ENCODE results near the gene KRTAP12-4. TPM values are rescaled to one million over a fixed set of nuclear protein-coding genes. Genes with fewer than 3 reads are reported as not detected.
"Not testable (repeated sequence)": the region's sequence is repeated elsewhere in the genome, so short reads cannot be mapped to it uniquely, and the experiment has no call there.

KRTAP12-4 gene
- total RNA-seq, 1 experiment from 2014 or later = not detected

DNA sequence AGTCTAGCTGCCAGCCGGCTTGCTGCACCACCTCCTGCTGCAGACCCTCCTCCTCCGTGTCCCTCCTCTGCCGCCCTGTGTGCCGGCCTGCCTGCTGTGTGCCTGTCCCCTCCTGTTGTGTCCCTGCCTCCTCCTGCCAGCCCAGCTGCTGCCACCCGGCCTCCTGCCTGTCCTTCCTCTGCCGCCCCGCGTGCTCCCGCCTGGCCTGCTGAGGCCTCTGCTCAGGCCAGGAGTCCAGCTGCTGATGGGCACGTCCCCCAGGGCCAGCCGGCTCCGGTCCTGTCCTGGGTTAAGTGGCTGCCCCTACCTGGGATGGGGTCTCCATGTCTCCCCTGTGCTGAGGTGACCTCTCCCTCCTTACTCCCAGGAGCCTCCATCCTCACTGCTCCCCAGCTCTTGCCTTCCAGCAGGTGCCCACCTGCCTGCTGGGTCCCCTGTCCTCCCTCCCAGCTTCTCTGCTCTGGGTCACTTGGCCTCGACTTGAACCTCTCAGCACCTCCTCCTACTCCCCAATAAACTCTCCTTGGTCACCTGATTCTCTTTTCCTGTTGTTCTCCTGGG is 41.7 kb downstream of the KRTAP12-4 start:
- intact Hi-C loops (cut with micrococcal nuclease) = no loop called here
- TF ChIP-seq CTCF (IDR thresholded peaks at IDR 0.05; ENCODE audit: unreplicated experiment) = no peak
- no TSS peak for BruUV-seq (replicated peaks)

GRCh38 chr21:44612029-44612486 is 42.4 kb downstream of the KRTAP12-4 start, which contains the start of gene KRTAP10-8:
KRTAP10-8 (plus strand) TSS chr21:44612079; CDS start chr21:44612101, 22 bp downstream.
- ChIA-PET CTCF (no interaction called here), POLR2A (no interaction called here)
- intact Hi-C loops (cut with micrococcal nuclease) = no loop called here
- DNase-seq (ENCODE audit: unreplicated experiment) = no peak
- peaks cover 8% of the 10 kb centered on the region for H3K4me1 Mint-ChIP-seq (ENCODE audit: insufficient read depth, unreplicated experiment)
- no peak for TF ChIP-seq CTCF (IDR thresholded peaks at IDR 0.05; ENCODE audit: unreplicated experiment)
- BruUV-seq (replicated peaks) = no TSS peak
- H3K4me3 Mint-ChIP-seq (ENCODE audit: unreplicated experiment) = no peak within 1 kb of the TSS
- peaks cover 69% of the 10 kb centered on the region for H3K27me3 Mint-ChIP-seq (ENCODE audit: insufficient read depth, unreplicated experiment)
- H3K36me3 Mint-ChIP-seq (ENCODE audit: insufficient read depth, unreplicated experiment) = no peaks in the 10 kb centered on the region
- H3K27ac Mint-ChIP-seq (ENCODE audit: low read depth, unreplicated experiment) = no peak within 1 kb of the TSS
- H3K9me3 Mint-ChIP-seq (ENCODE audit: unreplicated experiment) = peaks cover 25% of the 10 kb centered on the region

More for the DNA sequence above, 41.7 kb downstream of the KRTAP12-4 start:
- Mint-ChIP-seq H3K27me3 (ENCODE audit: insufficient read depth, unreplicated experiment) (peaks cover 69% of the 10 kb centered on the region), H3K4me1 (ENCODE audit: insufficient read depth, unreplicated experiment) (peaks cover 8% of the 10 kb centered on the region), H3K4me3 (ENCODE audit: unreplicated experiment) (no peak overlapping the region), H3K27ac (ENCODE audit: low read depth, unreplicated experiment) (no peak overlapping the region), H3K36me3 (ENCODE audit: insufficient read depth, unreplicated experiment) (no peaks in the 10 kb centered on the region), H3K9me3 (ENCODE audit: unreplicated experiment) (peaks cover 25% of the 10 kb centered on the region)
- ChIA-PET CTCF (interaction anchor here (0.5 to 1.1 kb wide), 2 partner anchors 130 to 180 kb away, joined by 3 read pairs; no protein-coding TSS in a partner anchor), POLR2A (no interaction called here)
- DNase-seq (ENCODE audit: unreplicated experiment) = no peak

DNA sequence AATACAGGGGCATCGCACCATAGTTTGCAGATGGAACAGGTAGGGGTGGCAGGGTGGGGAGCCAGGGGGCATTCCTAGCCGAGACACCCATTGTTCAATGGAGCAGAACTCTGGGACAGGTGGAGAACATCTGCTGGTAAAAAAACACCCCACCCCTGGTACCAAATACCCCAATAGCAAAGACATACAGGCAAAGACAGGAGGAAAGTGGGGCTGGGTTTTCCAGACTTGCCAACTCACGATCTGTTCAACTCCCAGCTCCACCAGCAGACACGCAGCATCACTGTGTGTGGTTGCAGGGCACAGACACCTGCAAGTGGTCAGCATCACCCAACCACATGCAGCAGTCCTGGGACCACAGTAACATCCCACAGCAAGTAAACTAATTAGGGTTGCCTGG is 42.9 kb downstream of the KRTAP12-4 start:
- H3K27ac Mint-ChIP-seq (ENCODE audit: low read depth, unreplicated experiment) = no peak overlapping the region
- peaks cover 6% of the 10 kb centered on the region for H3K4me1 Mint-ChIP-seq (ENCODE audit: insufficient read depth, unreplicated experiment)
- DNase-seq (ENCODE audit: unreplicated experiment) = no peak
- no peak overlapping the region for H3K4me3 Mint-ChIP-seq (ENCODE audit: unreplicated experiment)
- ChIA-PET POLR2A (no interaction called here), CTCF (no interaction called here)
- BruUV-seq (replicated peaks) = no TSS peak
- peaks cover 25% of the 10 kb centered on the region for H3K9me3 Mint-ChIP-seq (ENCODE audit: unreplicated experiment)
- intact Hi-C loops (cut with micrococcal nuclease) = no loop called here
- H3K27me3 Mint-ChIP-seq (ENCODE audit: insufficient read depth, unreplicated experiment) = peaks cover 69% of the 10 kb centered on the region
- no peaks in the 10 kb centered on the region for H3K36me3 Mint-ChIP-seq (ENCODE audit: insufficient read depth, unreplicated experiment)
- no peak for TF ChIP-seq CTCF (IDR thresholded peaks at IDR 0.05; ENCODE audit: unreplicated experiment)

DNA sequence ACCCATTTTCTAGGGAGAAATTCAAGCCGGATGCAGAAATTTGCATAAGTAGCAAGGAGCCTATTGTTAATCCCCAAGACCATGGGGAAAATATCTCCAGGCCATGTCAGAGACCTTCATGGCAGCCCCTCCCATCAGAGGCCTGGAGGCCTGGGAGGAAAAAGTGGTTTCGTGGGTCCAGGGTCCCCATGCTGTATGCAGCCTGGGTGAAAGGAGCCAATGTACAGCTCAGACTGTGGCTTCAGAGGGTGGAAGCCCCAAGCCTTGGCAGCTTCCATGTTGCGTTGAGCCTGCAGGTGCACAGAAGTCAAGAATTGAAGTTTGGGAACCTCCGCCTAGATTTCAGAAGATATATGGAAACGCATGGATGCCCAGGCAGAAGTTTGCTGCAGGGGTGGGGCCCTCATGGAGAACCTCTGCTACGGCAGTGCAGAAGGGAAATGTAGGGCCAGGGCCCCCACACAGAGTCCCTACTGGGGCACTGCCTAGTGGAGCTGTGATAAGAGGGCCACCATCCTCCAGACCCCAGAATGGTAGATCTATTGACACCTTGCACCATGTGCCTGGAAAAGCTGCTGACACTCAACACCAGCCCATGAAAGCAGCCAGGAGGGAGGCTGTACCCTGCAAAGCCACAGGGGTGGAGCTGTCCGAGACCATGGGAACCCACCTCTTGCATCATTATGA is 44.2 kb downstream of the KRTAP12-4 start:
- H3K9me3 Mint-ChIP-seq (ENCODE audit: unreplicated experiment) = peaks cover 25% of the 10 kb centered on the region
- H3K4me3 Mint-ChIP-seq (ENCODE audit: unreplicated experiment); BruUV-seq (replicated peaks); H3K36me3 Mint-ChIP-seq (ENCODE audit: insufficient read depth, unreplicated experiment); DNase-seq (ENCODE audit: unreplicated experiment); H3K4me1 Mint-ChIP-seq (ENCODE audit: insufficient read depth, unreplicated experiment); CTCF ChIA-PET; intact Hi-C loops (cut with micrococcal nuclease); H3K27ac Mint-ChIP-seq (ENCODE audit: low read depth, unreplicated experiment): not testable (repeated sequence)
- POLR2A ChIA-PET = interaction anchor here (0.7 kb wide), 1 partner anchor 26 kb away, joined by 3 read pairs; no protein-coding TSS in a partner anchor
- peaks cover 69% of the 10 kb centered on the region for H3K27me3 Mint-ChIP-seq (ENCODE audit: insufficient read depth, unreplicated experiment)

Data from MCF 10A (cell line).